ENCODE results near the gene EPB41L3. TPM values are rescaled to one million over a fixed set of nuclear protein-coding genes. Genes with fewer than 3 reads are reported as not detected.
A peak's percentile ranks its signal among the peaks of the same experiment; 100 is the strongest.

EPB41L3 gene
- total RNA-seq, 1 donor from 2014 or later = 6.3 TPM

- intact Hi-C loops (cut with micrococcal nuclease) = no loop called here
- Histone ChIP-seq H3K27me3 (ENCODE audit: low read depth) (no peaks in the 10 kb centered on the region), H3K4me1 (peaks cover 4% of the 10 kb centered on the region), H3K27ac (replicated peaks) (no peak overlapping the region), H3K9me3 (replicated peaks) (no peaks in the 10 kb centered on the region), H3K36me3 (no peaks in the 10 kb centered on the region), H3K4me3 (no peak overlapping the region)
- TF ChIP-seq CTCF (IDR thresholded peaks at IDR 0.05; ENCODE audit: borderline replicate concordance) = no peak
- DNase-seq = no peak
These were observed 76.1 kb downstream of the EPB41L3 start for GRCh38 chr18:5467671-5468070.

- Histone ChIP-seq H3K27me3 (ENCODE audit: low read depth) (no peaks in the 10 kb centered on the region), H3K4me1 (peaks cover 4% of the 10 kb centered on the region), H3K36me3 (no peaks in the 10 kb centered on the region), H3K9me3 (replicated peaks) (no peaks in the 10 kb centered on the region), H3K27ac (replicated peaks) (no peak overlapping the region), H3K4me3 (no peak overlapping the region)
- no peak for TF ChIP-seq CTCF (IDR thresholded peaks at IDR 0.05; ENCODE audit: borderline replicate concordance)
- intact Hi-C loops (cut with micrococcal nuclease) = no loop called here
- DNase-seq = no peak
These were observed 77.5 kb downstream of the EPB41L3 start for GRCh38 chr18:5466256-5466655.

GRCh38 chr18:5464251-5464650 is 79.5 kb downstream of the EPB41L3 start:
- no peak for TF ChIP-seq CTCF (IDR thresholded peaks at IDR 0.05; ENCODE audit: borderline replicate concordance)
- H3K9me3 ChIP-seq (replicated peaks) = no peaks in the 10 kb centered on the region
- intact Hi-C loops (cut with micrococcal nuclease) = no loop called here
- H3K36me3 ChIP-seq = no peaks in the 10 kb centered on the region
- H3K27me3 ChIP-seq (ENCODE audit: low read depth) = no peaks in the 10 kb centered on the region
- DNase-seq = no peak
- H3K27ac ChIP-seq (replicated peaks) = no peak overlapping the region
- no peak overlapping the region for H3K4me3 ChIP-seq
- peaks cover 4% of the 10 kb centered on the region for H3K4me1 ChIP-seq

GRCh38 chr18:5463831-5464230 is 80.0 kb downstream of the EPB41L3 start:
- intact Hi-C loops (cut with micrococcal nuclease) = no loop called here
- TF ChIP-seq CTCF (IDR thresholded peaks at IDR 0.05; ENCODE audit: borderline replicate concordance) = no peak
- Histone ChIP-seq H3K9me3 (replicated peaks) (no peaks in the 10 kb centered on the region), H3K27ac (replicated peaks) (no peak overlapping the region), H3K4me3 (no peak overlapping the region), H3K4me1 (peaks cover 4% of the 10 kb centered on the region), H3K27me3 (ENCODE audit: low read depth) (no peaks in the 10 kb centered on the region), H3K36me3 (no peaks in the 10 kb centered on the region)
- no peak for DNase-seq

- no peak for TF ChIP-seq CTCF (IDR thresholded peaks at IDR 0.05; ENCODE audit: borderline replicate concordance)
- intact Hi-C loops (cut with micrococcal nuclease) = no loop called here
- DNase-seq = peak; percentile 54
- Histone ChIP-seq H3K4me1 (peaks cover 4% of the 10 kb centered on the region), H3K36me3 (no peaks in the 10 kb centered on the region), H3K27ac (replicated peaks) (no peak overlapping the region), H3K27me3 (ENCODE audit: low read depth) (no peaks in the 10 kb centered on the region), H3K4me3 (no peak overlapping the region), H3K9me3 (replicated peaks) (no peaks in the 10 kb centered on the region)
These were observed 80.4 kb downstream of the EPB41L3 start for GRCh38 chr18:5463390-5463789.

GRCh38 chr18:5462227-5462626 is 81.6 kb downstream of the EPB41L3 start:
- Histone ChIP-seq H3K27me3 (ENCODE audit: low read depth) (no peaks in the 10 kb centered on the region), H3K4me1 (peaks cover 4% of the 10 kb centered on the region), H3K36me3 (no peaks in the 10 kb centered on the region), H3K9me3 (replicated peaks) (no peaks in the 10 kb centered on the region), H3K27ac (replicated peaks) (no peak overlapping the region), H3K4me3 (no peak overlapping the region)
- TF ChIP-seq CTCF (IDR thresholded peaks at IDR 0.05; ENCODE audit: borderline replicate concordance) = no peak
- DNase-seq = no peak
- intact Hi-C loops (cut with micrococcal nuclease) = no loop called here

All from left ventricle myocardium inferior (tissue), 1 donor.